H1 (cell line): ENCODE measurements around the gene SPAG17. TPM values are rescaled to one million over a fixed set of nuclear protein-coding genes. Genes with fewer than 3 reads are reported as not detected.

Source experiments
- EZH2 ChIP-seq: fragments of 200-600 bp; sonication (generic); IDR thresholded peaks from 2 replicates; pipeline ENCODE4 v1.7.1; 2012; ENCODE audit warnings: low read depth, mild to moderate bottlenecking, moderate library complexity, low read length, inconsistent platforms; ENCODE audit not compliant: severe bottlenecking
- polyA plus RNA-seq, 7 experiments: library from polyadenylated mRNA; depleted of rRNA in 3 of 7; stranded (reverse) in 5 of 7; unstranded in 2 of 7; fragments of >200 nt in 5 of 7; fragments of 200-250 nt in 2 of 7; gene quantifications; 1 replicate in 5 of 7; 2 replicates in 1 of 7; 4 replicates in 1 of 7; pipeline versions ENCODE4 v1.2.1 to v1.2.3, GENCODE V29; 2011 to 2013; ENCODE audit warnings: missing spikeins in 2 of 7, mixed read lengths in 2 of 7
- total RNA-seq: library from RNA; stranded (reverse); fragmentation: NEBNext Ultra II Directional; extraction: Animal tissue kit (Norgen Biotek cat#: 25700); gene quantifications from 2 replicates; pipeline ENCODE4 v1.2.1, GENCODE V29; 2021
- TF ChIP-seq, protein P1 (sequence below): fragments of 300-600 bp; sonication (generic); IDR thresholded peaks from 2 replicates; pipeline ENCODE4 v1.7.1; 2012; ENCODE audit warnings: low read length, moderate library complexity, mild to moderate bottlenecking, inconsistent platforms; ENCODE audit not compliant: insufficient replicate concordance

Gene SPAG17
- total and polyA plus RNA-seq, 2 of the 8 experiments (the other 6 are each of a cell fraction or from before 2014, with no cell fraction given): 0.56 to 0.62 TPM

- TF ChIP-seq, protein P1, sequence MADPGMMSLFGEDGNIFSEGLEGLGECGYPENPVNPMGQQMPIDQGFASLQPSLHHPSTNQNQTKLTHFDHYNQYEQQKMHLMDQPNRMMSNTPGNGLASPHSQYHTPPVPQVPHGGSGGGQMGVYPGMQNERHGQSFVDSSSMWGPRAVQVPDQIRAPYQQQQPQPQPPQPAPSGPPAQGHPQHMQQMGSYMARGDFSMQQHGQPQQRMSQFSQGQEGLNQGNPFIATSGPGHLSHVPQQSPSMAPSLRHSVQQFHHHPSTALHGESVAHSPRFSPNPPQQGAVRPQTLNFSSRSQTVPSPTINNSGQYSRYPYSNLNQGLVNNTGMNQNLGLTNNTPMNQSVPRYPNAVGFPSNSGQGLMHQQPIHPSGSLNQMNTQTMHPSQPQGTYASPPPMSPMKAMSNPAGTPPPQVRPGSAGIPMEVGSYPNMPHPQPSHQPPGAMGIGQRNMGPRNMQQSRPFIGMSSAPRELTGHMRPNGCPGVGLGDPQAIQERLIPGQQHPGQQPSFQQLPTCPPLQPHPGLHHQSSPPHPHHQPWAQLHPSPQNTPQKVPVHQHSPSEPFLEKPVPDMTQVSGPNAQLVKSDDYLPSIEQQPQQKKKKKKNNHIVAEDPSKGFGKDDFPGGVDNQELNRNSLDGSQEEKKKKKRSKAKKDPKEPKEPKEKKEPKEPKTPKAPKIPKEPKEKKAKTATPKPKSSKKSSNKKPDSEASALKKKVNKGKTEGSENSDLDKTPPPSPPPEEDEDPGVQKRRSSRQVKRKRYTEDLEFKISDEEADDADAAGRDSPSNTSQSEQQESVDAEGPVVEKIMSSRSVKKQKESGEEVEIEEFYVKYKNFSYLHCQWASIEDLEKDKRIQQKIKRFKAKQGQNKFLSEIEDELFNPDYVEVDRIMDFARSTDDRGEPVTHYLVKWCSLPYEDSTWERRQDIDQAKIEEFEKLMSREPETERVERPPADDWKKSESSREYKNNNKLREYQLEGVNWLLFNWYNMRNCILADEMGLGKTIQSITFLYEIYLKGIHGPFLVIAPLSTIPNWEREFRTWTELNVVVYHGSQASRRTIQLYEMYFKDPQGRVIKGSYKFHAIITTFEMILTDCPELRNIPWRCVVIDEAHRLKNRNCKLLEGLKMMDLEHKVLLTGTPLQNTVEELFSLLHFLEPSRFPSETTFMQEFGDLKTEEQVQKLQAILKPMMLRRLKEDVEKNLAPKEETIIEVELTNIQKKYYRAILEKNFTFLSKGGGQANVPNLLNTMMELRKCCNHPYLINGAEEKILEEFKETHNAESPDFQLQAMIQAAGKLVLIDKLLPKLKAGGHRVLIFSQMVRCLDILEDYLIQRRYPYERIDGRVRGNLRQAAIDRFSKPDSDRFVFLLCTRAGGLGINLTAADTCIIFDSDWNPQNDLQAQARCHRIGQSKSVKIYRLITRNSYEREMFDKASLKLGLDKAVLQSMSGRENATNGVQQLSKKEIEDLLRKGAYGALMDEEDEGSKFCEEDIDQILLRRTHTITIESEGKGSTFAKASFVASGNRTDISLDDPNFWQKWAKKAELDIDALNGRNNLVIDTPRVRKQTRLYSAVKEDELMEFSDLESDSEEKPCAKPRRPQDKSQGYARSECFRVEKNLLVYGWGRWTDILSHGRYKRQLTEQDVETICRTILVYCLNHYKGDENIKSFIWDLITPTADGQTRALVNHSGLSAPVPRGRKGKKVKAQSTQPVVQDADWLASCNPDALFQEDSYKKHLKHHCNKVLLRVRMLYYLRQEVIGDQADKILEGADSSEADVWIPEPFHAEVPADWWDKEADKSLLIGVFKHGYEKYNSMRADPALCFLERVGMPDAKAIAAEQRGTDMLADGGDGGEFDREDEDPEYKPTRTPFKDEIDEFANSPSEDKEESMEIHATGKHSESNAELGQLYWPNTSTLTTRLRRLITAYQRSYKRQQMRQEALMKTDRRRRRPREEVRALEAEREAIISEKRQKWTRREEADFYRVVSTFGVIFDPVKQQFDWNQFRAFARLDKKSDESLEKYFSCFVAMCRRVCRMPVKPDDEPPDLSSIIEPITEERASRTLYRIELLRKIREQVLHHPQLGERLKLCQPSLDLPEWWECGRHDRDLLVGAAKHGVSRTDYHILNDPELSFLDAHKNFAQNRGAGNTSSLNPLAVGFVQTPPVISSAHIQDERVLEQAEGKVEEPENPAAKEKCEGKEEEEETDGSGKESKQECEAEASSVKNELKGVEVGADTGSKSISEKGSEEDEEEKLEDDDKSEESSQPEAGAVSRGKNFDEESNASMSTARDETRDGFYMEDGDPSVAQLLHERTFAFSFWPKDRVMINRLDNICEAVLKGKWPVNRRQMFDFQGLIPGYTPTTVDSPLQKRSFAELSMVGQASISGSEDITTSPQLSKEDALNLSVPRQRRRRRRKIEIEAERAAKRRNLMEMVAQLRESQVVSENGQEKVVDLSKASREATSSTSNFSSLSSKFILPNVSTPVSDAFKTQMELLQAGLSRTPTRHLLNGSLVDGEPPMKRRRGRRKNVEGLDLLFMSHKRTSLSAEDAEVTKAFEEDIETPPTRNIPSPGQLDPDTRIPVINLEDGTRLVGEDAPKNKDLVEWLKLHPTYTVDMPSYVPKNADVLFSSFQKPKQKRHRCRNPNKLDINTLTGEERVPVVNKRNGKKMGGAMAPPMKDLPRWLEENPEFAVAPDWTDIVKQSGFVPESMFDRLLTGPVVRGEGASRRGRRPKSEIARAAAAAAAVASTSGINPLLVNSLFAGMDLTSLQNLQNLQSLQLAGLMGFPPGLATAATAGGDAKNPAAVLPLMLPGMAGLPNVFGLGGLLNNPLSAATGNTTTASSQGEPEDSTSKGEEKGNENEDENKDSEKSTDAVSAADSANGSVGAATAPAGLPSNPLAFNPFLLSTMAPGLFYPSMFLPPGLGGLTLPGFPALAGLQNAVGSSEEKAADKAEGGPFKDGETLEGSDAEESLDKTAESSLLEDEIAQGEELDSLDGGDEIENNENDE: no peak
- no peak for TF ChIP-seq EZH2
Measured at GRCh38 chr1:117967477-117967876, 217.6 kb downstream of the SPAG17 start (continued).
